ENCODE results near the gene HBA2. TPM values are rescaled to one million over a fixed set of nuclear protein-coding genes. Genes with fewer than 3 reads are reported as not detected.

The HBA2 gene
- total and polyA plus RNA-seq, 9 of the 15 experiments (the other 6 are each of a cell fraction or from before 2014, with no cell fraction given) = 40.4 to 853 (median 286) TPM

DNA sequence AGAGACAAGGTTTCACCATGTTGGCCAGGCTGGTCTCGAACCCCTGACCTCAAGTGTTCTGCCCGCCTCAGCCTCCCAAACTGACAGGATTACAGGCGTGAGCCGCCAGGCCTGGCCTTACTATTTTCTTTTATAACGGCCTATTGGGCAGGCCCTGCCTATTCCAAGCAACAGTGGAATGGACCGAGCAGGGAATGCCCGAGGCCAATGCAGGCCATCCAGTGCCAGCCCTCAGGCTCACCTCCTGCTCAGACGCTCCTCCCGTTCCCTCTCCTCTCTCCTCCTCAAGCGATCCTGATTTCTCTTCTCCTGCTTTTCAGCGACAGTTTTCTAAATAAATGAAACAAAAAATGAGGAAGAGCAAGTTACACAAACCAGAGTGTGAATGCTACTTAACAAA is 20.0 kb downstream of the HBA2 start:
- BruUV-seq (replicated peaks) = no TSS peak
- H3K4me2 ChIP-seq (ENCODE audit: insufficient read depth, low read length) = no peak overlapping the region
- no peak overlapping the region for H2AFZ ChIP-seq (ENCODE audit: low read depth, low read length)
- peaks cover 96% of the 10 kb centered on the region for H3K36me3 ChIP-seq (ENCODE audit: control insufficient read depth, insufficient read depth, low read length)
- no peak overlapping the region for H3K4me3 ChIP-seq
- H3K27ac ChIP-seq (ENCODE audit: extremely low read depth, low read depth, low read length) = no peak overlapping the region
- H4K20me1 ChIP-seq (replicated peaks; ENCODE audit: control insufficient read depth, insufficient read depth, low read length) = no peaks in the 10 kb centered on the region
- H3K27me3 ChIP-seq (ENCODE audit: control insufficient read depth in 2 of 2, insufficient read depth in 2 of 2, low read length in 2 of 2) = no peaks in the 10 kb centered on the region
- ChIA-PET CTCF (ENCODE audit: low intra/inter-chr PET ratio) (no interaction called here), POLR2A (interaction anchor here (1.0 kb wide), 1 partner anchor 9 kb away, joined by 3 read pairs; no protein-coding TSS in a partner anchor)
- 93% methylated on average over 8 of the region's 11 CpGs for WGBS (ENCODE audit: insufficient coverage, low coverage, missing lambda C conversion rate)
- intact Hi-C loops (cut with micrococcal nuclease) (no loop called here), in situ Hi-C loops (cut with MboI) (no loop called here)
- H3K4me1 ChIP-seq (replicated peaks in 1 of 2; ENCODE audit: control insufficient read depth in 2 of 2, insufficient read depth in 2 of 2, low read length in 2 of 2) = peaks cover 0 to 5% of the 10 kb centered on the region in 2 experiments; a peak in 2 of 5 replicates
- ATAC-seq = no peak
- no peaks in the 10 kb centered on the region; the same call in 2 of the 3 replicates for H3K79me2 ChIP-seq (ENCODE audit: control insufficient read depth, insufficient read depth, low read length)
- DNase-seq (ENCODE audit: extremely low read depth in 1 of 4, low spot score in 3 of 4) = no peak
- no peak for FAIRE-seq
- H3K9me3 ChIP-seq (replicated peaks; ENCODE audit: control insufficient read depth, insufficient read depth, low read depth, low read length) = peaks cover 2% of the 10 kb centered on the region; the same call in 1 of the 2 replicates
- H3K9ac ChIP-seq (ENCODE audit: insufficient read depth in 1 of 2, low read depth in 2 of 2, low read length in 2 of 2) = 0 out of 4 replicates have a peak overlapping the region, but pooled peaks of 1 of the 2 experiments have one; percentile 28
- no peaks in the 10 kb centered on the region for H3K9me1 ChIP-seq (ENCODE audit: control insufficient read depth, insufficient read depth, low read length)
- TF ChIP-seq, protein P1, sequence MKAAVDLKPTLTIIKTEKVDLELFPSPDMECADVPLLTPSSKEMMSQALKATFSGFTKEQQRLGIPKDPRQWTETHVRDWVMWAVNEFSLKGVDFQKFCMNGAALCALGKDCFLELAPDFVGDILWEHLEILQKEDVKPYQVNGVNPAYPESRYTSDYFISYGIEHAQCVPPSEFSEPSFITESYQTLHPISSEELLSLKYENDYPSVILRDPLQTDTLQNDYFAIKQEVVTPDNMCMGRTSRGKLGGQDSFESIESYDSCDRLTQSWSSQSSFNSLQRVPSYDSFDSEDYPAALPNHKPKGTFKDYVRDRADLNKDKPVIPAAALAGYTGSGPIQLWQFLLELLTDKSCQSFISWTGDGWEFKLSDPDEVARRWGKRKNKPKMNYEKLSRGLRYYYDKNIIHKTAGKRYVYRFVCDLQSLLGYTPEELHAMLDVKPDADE (conservative IDR thresholded peaks at IDR 0.05; ENCODE audit: control insufficient read depth, low read depth, low read length) = no peak
- TF ChIP-seq FOXK2 (conservative IDR thresholded peaks at IDR 0.05 in 1 of 2, IDR thresholded peaks at IDR 0.05 in 1 of 2; ENCODE audit: low read depth in 2 of 2) = no peak
- TF ChIP-seq ZFX (CRISPR knock-in tag; IDR thresholded peaks at IDR 0.05) = no peak
- TF ChIP-seq IFI16 (CRISPR knock-in tag; IDR thresholded peaks at IDR 0.05) = no peak
- no peak for TF ChIP-seq ZNF561 (CRISPR knock-in tag; conservative IDR thresholded peaks at IDR 0.05)
- no peak for TF ChIP-seq NRF1 (conservative IDR thresholded peaks at IDR 0.05 in 1 of 2, IDR thresholded peaks at IDR 0.05 in 1 of 2)
- no peak for TF ChIP-seq TFAM (CRISPR knock-in tag; conservative IDR thresholded peaks at IDR 0.05)
- TF ChIP-seq, protein P2, sequence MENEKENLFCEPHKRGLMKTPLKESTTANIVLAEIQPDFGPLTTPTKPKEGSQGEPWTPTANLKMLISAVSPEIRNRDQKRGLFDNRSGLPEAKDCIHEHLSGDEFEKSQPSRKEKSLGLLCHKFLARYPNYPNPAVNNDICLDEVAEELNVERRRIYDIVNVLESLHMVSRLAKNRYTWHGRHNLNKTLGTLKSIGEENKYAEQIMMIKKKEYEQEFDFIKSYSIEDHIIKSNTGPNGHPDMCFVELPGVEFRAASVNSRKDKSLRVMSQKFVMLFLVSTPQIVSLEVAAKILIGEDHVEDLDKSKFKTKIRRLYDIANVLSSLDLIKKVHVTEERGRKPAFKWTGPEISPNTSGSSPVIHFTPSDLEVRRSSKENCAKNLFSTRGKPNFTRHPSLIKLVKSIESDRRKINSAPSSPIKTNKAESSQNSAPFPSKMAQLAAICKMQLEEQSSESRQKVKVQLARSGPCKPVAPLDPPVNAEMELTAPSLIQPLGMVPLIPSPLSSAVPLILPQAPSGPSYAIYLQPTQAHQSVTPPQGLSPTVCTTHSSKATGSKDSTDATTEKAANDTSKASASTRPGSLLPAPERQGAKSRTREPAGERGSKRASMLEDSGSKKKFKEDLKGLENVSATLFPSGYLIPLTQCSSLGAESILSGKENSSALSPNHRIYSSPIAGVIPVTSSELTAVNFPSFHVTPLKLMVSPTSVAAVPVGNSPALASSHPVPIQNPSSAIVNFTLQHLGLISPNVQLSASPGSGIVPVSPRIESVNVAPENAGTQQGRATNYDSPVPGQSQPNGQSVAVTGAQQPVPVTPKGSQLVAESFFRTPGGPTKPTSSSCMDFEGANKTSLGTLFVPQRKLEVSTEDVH (IDR thresholded peaks at IDR 0.05; ENCODE audit: low read depth, partially characterized antibody) = no peak
- no peak for TF ChIP-seq TBL1XR1 (IDR thresholded peaks at IDR 0.05; ENCODE audit: low read length in 2 of 2)
- TF ChIP-seq, protein P3, sequence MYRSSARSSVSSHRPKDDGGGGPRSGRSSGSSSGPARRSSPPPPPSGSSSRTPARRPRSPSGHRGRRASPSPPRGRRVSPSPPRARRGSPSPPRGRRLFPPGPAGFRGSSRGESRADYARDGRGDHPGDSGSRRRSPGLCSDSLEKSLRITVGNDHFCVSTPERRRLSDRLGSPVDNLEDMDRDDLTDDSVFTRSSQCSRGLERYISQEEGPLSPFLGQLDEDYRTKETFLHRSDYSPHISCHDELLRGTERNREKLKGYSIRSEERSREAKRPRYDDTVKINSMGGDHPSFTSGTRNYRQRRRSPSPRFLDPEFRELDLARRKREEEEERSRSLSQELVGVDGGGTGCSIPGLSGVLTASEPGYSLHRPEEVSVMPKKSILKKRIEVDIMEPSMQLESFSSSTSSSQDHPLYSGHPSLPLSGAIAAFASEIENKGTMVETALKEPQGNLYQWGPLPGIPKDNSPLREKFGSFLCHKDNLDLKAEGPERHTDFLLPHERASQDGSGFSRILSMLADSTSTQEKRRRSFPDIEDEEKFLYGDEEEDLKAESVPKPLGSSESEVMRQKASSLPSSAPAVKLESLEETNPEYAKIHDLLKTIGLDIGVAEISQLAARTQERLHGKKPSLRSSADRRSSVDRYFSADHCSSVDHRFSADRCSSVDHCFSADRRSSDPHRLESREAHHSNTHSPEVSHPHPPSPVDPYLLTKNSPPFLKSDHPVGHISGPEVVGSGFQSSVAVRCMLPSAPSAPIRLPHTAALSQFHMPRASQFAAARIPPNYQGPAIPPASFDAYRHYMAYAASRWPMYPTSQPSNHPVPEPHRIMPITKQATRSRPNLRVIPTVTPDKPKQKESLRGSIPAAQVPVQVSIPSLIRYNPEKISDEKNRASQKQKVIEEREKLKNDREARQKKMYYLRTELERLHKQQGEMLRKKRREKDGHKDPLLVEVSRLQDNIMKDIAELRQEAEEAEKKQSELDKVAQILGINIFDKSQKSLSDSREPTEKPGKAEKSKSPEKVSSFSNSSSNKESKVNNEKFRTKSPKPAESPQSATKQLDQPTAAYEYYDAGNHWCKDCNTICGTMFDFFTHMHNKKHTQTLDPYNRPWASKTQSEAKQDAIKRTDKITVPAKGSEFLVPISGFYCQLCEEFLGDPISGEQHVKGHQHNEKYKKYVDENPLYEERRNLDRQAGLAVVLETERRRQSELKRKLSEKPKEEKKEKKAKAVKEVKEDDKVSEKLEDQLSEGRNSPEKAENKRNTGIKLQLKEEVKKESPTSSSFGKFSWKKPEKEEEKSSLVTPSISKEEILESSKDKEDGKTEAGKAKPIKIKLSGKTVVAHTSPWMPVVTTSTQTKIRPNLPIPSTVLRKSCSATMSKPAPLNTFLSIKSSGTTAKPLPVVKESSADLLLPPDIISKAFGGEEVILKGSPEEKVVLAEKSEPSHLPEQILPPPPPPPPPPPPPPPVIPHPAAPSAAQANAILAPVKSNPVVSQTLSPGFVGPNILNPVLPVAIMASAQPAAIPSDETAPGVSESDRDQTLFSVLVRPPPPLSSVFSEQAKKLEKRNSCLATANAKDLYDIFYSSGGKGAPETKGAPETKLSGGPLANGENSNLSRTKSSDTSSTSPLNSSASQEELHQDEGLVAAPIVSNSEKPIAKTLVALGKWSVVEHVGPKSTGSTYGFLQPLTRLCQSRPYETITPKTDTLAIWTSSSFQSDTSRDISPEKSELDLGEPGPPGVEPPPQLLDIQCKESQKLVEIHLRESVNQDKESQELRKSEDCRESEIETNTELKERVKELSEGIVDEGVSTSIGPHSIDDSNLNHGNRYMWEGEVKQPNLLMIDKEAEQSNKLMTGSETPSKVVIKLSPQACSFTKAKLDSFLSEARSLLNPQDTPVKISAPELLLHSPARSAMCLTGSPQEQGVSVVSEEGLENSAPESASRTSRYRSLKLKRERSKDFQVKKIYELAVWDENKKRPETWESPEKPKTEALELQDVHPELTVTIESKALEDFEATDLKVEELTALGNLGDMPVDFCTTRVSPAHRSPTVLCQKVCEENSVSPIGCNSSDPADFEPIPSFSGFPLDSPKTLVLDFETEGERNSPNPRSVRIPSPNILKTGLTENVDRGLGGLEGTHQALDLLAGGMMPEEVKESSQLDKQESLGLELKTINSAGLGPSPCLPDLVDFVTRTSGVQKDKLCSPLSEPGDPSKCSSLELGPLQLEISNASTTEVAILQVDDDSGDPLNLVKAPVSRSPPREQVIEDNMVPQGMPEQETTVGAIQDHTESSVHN (IDR thresholded peaks at IDR 0.05; ENCODE audit: borderline replicate concordance in 1 of 2, low read depth in 1 of 2) = no peak
